ENCODE measurements around the gene RBMXL2. TPM values are rescaled to one million over a fixed set of nuclear protein-coding genes. Genes with fewer than 3 reads are reported as not detected.

RBMXL2 gene
- total RNA-seq: not detected in 2 replicates

GRCh38 chr11:7088921-7089320 lies at the start of gene RBMXL2:
RBMXL2 (plus strand) TSS chr11:7088998; CDS start chr11:7089121, 123 bp downstream.

Other genes with a start within 250 kb of the RBMXL2 start
- gene OR10A5, start 243.3 kb upstream of the RBMXL2 start, total RNA-seq: not detected in 2 replicates
- gene OR10A2, start 225.9 kb upstream of the RBMXL2 start, total RNA-seq: not detected in 2 replicates
- not detected in 2 replicates for gene OR10A4, start 212.4 kb upstream of the RBMXL2 start, total RNA-seq
- not detected in 2 replicates for gene OR2D2, start 196.5 kb upstream of the RBMXL2 start, total RNA-seq
- gene OR2D3, start 168.0 kb upstream of the RBMXL2 start, total RNA-seq: not detected in 2 replicates
- gene ZNF215, start 162.6 kb upstream of the RBMXL2 start, total RNA-seq: 0.98 and 2.0 TPM in 2 replicates
- gene ZNF214, start 68.7 kb upstream of the RBMXL2 start, total RNA-seq: 1.00 and 2.0 TPM in 2 replicates
- 0.05 TPM in 1 of 2 replicates, not detected in the other for gene NLRP14, start 68.5 kb upstream of the RBMXL2 start, total RNA-seq
- gene SYT9, start 162.9 kb downstream of the RBMXL2 start, total RNA-seq: not detected in 2 replicates

Data from cardiac ventricle fibroblast (primary cell).